GM18870 (cell line): ENCODE measurements around the gene GJA4.

ENCODE experiments used
- ATAC-seq: cut with Tn5 transposase; IDR thresholded peaks from one replicate; pipeline ENCODE4 v1.9.1; 2021; ENCODE audit warnings: moderate library complexity; ENCODE audit not compliant: unreplicated experiment

Gene GJA4

DNA sequence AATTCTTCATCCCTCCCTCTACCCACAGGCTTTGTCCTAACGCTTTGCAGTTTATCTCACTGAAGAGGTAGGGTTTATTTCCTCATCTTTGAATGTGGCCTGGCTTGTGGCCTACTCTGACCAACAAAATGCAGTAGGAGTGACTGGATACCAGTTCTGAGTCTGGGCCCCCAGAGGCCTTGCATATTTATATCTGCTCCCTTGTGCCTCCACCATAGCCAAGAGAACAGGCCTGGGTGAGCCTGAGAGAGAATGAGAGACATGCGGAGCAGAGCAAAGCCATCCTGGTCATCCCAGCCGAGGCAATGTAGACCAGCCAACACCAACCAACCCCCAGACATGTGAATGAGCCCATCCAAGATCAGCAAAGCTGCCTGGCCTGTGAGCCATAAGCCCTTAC, 36.5 kb downstream of the GJA4 start:
- ATAC-seq: no peak

DNA sequence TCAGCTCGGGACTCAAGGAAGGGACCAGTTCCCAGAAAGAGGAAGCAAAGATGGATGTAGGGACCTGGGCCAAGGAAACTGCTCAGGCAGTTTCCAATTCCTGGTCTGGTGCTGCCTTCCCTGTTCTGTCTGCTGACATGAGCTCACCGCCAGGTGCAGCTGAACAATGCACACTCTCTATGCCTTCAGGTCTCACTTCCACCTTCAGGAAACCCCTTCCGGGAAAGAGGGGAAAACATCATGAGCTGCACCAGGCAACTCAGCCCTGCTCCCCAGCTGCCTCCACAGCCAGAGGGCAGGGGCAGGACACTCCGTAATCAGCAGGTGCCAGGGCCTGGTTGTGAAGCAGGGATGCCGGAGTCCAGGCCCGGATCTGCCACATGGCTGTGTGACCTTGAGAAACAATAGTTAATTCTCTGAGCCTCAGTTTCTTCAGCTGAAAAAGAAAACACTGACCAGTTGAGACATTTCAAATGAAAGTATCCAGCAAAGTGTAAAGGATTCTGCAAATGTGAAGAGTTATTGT, 39.0 kb downstream of the GJA4 start:
- ATAC-seq: no peak

DNA sequence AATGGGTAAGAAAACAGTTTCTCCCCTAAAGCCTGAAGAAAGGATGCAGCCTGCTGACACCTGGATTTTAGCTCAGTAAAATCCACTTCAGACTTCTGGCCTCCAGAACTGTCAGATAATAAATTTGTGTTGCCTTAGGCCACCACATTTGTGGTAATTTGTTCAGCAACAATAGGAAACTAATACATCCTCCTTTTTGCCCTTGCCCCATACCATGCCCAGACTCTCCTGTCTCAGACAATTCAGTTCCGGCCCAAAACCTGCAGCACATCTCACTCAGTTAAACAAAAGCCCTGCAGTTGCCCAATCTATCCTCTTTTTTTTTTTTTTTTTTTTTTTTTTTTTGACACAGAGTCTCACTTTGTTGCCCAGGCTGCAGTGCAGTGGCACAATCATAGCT, 40.9 kb downstream of the GJA4 start:
- no peak for ATAC-seq

DNA sequence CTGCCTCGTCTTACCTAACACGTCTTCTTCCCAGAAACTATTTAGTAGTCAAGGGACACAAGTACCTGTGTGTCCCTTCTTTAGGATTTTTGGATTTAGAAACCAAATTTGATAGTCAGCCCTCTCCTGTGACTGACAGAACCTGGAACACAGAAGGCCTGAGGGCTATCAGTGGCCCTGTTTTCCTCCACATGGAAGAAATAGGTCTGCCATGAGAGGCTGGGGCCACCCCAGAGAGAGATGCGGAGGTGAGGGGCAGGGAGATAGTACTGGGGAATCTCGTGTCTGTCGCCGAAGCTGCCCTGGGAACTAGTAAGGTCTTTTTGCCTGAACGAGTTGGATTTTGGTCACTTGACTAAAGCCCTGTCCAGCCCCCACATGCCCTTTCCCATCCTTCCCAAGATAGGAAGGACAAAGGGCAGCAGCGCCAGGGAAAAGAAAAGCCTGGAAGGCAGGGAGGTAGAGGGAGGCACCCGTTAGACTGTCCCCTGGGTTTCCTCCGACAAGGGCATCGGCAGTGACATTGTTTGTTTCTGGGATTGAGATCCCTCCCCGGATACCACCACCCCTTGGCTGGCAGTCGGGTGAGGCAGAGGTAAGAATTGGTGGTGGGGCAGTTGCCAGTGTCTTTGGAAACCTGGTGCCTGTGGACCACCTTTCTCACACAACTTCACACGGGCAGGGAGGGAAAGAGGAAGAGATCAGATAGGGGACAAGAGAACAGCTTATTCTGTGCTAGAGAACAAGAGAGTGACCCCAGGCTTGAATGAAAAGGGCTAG, 46.9 kb downstream of the GJA4 start:
- ATAC-seq: no peak

DNA sequence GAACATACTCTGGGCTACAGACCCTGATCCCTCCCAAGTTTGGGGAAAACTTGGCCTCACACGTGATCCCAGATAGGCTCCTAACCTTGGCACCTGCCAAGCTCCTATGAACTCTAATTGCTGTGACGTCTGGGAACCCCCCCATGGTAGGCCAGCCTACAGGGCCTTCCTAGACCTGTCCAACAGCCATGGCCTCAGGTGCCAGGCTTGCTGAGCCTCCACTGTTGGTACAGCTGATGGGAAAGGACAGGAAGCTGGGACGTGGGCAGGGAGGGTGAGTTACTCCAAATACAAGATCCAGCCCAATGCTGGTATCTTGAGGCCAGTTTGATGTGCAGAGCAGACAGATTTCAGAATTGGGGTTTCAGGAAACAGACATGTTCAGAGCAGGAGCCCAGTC, 47.6 kb downstream of the GJA4 start:
- ATAC-seq: no peak

DNA sequence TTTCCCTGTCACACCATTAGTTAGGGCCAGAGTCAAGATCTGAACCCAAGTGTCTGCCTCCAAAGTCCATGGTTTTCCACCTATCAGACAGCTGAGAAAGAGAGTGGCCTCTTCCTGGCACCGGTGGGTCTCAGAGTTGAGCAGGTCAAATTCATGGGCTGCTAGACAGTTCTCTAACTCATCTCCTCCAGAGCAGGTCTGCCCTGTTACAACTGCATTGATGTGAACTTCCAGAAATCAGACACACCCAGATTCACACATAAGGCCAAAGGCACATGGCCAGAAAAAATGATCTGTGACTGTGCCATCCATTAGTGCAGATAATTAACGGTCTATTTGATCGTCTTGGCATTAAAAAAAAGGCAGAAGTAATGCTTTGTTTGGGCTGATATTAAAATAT, 49.3 kb downstream of the GJA4 start:
- no peak for ATAC-seq

DNA sequence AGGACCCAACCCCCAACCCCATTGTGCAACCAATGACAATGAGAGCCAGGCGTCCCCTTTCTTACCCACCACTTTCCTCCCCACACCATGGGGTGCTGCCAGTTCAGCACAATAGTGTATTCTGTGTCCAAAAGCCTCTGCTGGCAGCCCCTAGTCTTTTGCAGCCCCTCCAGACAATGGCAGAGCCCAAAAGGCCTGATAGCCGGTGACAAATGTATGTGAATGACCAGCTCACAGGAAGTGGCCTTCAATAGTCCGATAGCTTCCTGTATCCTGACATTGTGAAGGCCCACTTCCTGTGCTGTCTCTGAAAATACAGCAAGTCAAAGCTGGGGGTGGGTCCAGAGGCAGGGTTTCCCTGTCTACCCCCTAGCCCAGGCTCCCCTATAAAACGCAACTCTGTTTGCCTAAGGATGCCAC, 50.2 kb downstream of the GJA4 start:
- ATAC-seq: no peak

DNA sequence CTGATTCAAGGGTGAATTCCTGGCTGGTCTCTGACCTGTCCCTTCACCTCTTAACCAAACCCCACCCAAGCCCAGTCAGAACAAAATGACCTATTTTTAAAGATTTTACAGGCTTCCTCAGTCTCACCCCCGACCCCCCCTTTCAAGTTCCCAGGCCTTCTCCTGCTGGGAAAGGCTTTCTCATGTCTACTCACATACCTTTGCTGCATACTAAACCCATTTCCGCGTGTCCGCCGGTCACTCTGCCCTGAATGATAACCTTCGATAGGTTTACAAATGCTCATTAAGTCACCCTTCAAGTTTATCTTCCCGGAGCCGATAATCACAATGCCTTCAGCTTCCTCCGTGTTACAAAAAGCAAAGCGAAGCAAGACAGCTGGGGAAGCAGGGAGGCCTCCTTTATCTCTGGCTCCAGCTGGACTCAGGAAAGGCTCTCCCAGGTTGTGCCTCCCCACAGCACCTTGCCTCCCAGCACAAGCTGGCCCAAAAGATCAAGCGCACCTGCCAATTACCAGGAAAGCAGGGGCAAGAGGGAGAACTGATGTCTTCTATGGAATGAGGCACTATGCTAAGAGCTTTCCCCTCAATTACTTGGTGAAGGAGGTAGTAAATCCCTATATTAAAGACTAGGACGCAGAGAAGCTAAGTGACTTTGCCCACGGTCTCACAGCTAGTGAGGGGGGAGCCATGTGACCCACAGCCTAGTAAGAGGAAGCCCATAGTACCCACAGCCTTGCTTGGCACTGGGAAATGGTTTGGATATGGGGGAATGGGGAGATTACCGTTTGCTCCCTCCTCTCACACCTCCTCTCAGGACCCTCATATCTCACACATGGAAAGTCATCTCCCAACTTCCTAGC, 50.8 kb downstream of the GJA4 start:
- ATAC-seq: no peak

DNA sequence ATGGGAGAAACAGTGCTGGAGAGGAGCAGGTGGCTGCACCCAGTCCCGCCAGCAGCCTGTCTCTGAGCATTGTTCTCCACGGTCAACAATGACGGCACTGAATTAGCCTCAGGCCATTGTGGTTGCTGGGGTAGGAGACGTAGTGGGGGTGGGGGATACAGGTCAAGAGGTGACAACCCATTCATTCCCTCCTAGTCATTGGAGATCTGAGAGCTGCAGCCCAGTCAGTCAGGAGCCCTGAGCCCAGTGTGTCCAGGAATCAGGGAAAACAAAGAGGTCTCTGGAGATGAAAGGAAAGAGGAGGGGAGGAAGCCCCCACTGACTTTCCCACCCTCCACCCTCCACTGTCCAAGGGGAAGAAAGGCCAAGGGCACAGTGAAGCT, 51.4 kb downstream of the GJA4 start:
- ATAC-seq: no peak
